ENCODE data around the gene KCTD10.

DNA sequence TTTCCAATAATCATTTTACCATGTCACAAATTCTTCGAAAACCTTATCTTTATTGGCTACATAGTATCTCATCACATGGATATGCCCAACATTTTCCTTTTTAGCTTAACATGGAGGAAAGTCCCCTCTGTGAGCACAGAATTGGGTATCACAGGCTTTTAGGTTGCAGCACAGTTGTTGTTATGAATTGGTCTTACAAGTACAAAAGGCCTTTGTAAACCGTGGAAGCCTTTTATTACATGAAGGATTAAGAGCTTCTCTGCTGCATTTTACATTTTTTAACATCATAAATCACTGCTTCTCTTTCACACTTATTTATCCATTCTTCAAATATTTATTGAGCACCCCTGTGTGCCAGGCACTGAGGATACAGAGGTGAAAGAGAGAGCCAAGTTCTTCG, 26.5 kb upstream of the KCTD10 start:
- TF ChIP-seq SPI1 (IDR thresholded peaks at IDR 0.05; ENCODE audit: borderline replicate concordance, low read depth), result no peak
- TF ChIP-seq, protein P1, sequence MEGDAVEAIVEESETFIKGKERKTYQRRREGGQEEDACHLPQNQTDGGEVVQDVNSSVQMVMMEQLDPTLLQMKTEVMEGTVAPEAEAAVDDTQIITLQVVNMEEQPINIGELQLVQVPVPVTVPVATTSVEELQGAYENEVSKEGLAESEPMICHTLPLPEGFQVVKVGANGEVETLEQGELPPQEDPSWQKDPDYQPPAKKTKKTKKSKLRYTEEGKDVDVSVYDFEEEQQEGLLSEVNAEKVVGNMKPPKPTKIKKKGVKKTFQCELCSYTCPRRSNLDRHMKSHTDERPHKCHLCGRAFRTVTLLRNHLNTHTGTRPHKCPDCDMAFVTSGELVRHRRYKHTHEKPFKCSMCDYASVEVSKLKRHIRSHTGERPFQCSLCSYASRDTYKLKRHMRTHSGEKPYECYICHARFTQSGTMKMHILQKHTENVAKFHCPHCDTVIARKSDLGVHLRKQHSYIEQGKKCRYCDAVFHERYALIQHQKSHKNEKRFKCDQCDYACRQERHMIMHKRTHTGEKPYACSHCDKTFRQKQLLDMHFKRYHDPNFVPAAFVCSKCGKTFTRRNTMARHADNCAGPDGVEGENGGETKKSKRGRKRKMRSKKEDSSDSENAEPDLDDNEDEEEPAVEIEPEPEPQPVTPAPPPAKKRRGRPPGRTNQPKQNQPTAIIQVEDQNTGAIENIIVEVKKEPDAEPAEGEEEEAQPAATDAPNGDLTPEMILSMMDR (IDR thresholded peaks at IDR 0.05; ENCODE audit: insufficient read depth, low read length), result no peak
- TF ChIP-seq POLR2AphosphoS5 (IDR thresholded peaks at IDR 0.05; ENCODE audit: low read depth), result no peak
- TF ChIP-seq, protein P2, sequence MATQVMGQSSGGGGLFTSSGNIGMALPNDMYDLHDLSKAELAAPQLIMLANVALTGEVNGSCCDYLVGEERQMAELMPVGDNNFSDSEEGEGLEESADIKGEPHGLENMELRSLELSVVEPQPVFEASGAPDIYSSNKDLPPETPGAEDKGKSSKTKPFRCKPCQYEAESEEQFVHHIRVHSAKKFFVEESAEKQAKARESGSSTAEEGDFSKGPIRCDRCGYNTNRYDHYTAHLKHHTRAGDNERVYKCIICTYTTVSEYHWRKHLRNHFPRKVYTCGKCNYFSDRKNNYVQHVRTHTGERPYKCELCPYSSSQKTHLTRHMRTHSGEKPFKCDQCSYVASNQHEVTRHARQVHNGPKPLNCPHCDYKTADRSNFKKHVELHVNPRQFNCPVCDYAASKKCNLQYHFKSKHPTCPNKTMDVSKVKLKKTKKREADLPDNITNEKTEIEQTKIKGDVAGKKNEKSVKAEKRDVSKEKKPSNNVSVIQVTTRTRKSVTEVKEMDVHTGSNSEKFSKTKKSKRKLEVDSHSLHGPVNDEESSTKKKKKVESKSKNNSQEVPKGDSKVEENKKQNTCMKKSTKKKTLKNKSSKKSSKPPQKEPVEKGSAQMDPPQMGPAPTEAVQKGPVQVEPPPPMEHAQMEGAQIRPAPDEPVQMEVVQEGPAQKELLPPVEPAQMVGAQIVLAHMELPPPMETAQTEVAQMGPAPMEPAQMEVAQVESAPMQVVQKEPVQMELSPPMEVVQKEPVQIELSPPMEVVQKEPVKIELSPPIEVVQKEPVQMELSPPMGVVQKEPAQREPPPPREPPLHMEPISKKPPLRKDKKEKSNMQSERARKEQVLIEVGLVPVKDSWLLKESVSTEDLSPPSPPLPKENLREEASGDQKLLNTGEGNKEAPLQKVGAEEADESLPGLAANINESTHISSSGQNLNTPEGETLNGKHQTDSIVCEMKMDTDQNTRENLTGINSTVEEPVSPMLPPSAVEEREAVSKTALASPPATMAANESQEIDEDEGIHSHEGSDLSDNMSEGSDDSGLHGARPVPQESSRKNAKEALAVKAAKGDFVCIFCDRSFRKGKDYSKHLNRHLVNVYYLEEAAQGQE (IDR thresholded peaks at IDR 0.05; ENCODE audit: insufficient replicate concordance, low read depth), result no peak

Data from HL-60 (cell line).